AG10803 (cell line): ENCODE results near the gene ENOPH1.

Experiments used
- DNase-seq: peaks from one replicate; pipeline ENCODE4 v3.0.0; 2010; ENCODE audit warnings: low read depth
- H3K4me3 ChIP-seq: 2 replicates; pipeline ENCODE4 v1.5.1; 2011; ENCODE audit warnings: mild to moderate bottlenecking, low read length, control low read depth
- CTCF ChIP-seq: conservative IDR thresholded peaks from 2 replicates; pipeline ENCODE4 v1.5.1; 2011; ENCODE audit warnings: mild to moderate bottlenecking, low read length, control low read depth, inconsistent platforms

Gene ENOPH1

GRCh38 chr4:82419451-82419850 is 10.9 kb upstream of the ENOPH1 start:
- no peak overlapping the region for H3K4me3 ChIP-seq
- no peak for DNase-seq
- TF ChIP-seq CTCF = no peak

GRCh38 chr4:82421796-82422560 is 8.4 kb upstream of the ENOPH1 start:
- TF ChIP-seq CTCF = no peak
- DNase-seq = no peak
- H3K4me3 ChIP-seq = no peak overlapping the region

- DNase-seq = no peak
- no peak overlapping the region for H3K4me3 ChIP-seq
- TF ChIP-seq CTCF = no peak
Measured at GRCh38 chr4:82422616-82423015, 7.8 kb upstream of the ENOPH1 start.

GRCh38 chr4:82423245-82424054 is 6.9 kb upstream of the ENOPH1 start:
- TF ChIP-seq CTCF = no peak
- no peak overlapping the region for H3K4me3 ChIP-seq
- DNase-seq = peak; percentile 33

- no peak for DNase-seq
- no peak overlapping the region for H3K4me3 ChIP-seq
- TF ChIP-seq CTCF = no peak
Measured at GRCh38 chr4:82425478-82425877, 4.9 kb upstream of the ENOPH1 start.

- H3K4me3 ChIP-seq = peak overlapping the region; percentile 96
- TF ChIP-seq CTCF = no peak
- DNase-seq = no peak
Measured at GRCh38 chr4:82428526-82428968, 1.8 kb upstream of the ENOPH1 start.
